ENCODE measurements around the gene EZR. TPM values are rescaled to one million over a fixed set of nuclear protein-coding genes. Genes with fewer than 3 reads are reported as not detected.

The EZR gene
- total and polyA plus RNA-seq, 2 of the 13 experiments (the other 11 are each of a cell fraction or from before 2014, with no cell fraction given) = 34.7 to 60.3 TPM

GRCh38 chr6:158815379-158815724, 3.8 kb downstream of the EZR start (continued):
- TF ChIP-seq ZNF281 (CRISPR knock-in tag; IDR thresholded peaks at IDR 0.05; ENCODE audit: borderline replicate concordance) (peak; percentile 58; the same call in 1 of the 2 replicates), ZNF251 (CRISPR knock-in tag; IDR thresholded peaks at IDR 0.05) (no peak), DRAP1 (CRISPR knock-in tag; IDR thresholded peaks at IDR 0.05) (peak; percentile 31; the same call in 1 of the 2 replicates), ZBTB1 (CRISPR knock-in tag; IDR thresholded peaks at IDR 0.05; ENCODE audit: borderline replicate concordance) (no peak), ZSCAN5A (CRISPR knock-in tag; IDR thresholded peaks at IDR 0.05; ENCODE audit: borderline replicate concordance) (no peak), SKI (IDR thresholded peaks at IDR 0.05; ENCODE audit: partially characterized antibody) (peak; percentile 11), KDM2A (CRISPR knock-in tag; IDR thresholded peaks at IDR 0.05; ENCODE audit: borderline replicate concordance, low read depth) (0 out of 2 replicates have a peak, but pooled peaks have one; percentile 21), NCOA2 (CRISPR knock-in tag; IDR thresholded peaks at IDR 0.05) (peak; percentile 84), PRDM10 (CRISPR knock-in tag; IDR thresholded peaks at IDR 0.05; ENCODE audit: low read depth) (peak; percentile 40; the same call in 1 of the 2 replicates), HBP1 (CRISPR knock-in tag; IDR thresholded peaks at IDR 0.05; ENCODE audit: low read depth) (no peak), MEIS2 (CRISPR knock-in tag; IDR thresholded peaks at IDR 0.05) (peak; percentile 62; the same call in 1 of the 2 replicates), SMARCC2 (IDR thresholded peaks at IDR 0.05) (no peak), MIER3 (CRISPR knock-in tag; IDR thresholded peaks at IDR 0.05; ENCODE audit: borderline replicate concordance) (no peak), ZNF256 (CRISPR knock-in tag; conservative IDR thresholded peaks at IDR 0.05) (0 out of 2 replicates have a peak, but pooled peaks have one; percentile 74), DR1 (CRISPR knock-in tag; IDR thresholded peaks at IDR 0.05) (no peak), HMG20B (CRISPR knock-in tag; conservative IDR thresholded peaks at IDR 0.05) (peak; percentile 63), ADNP (CRISPR knock-in tag; IDR thresholded peaks at IDR 0.05) (no peak), POGZ (CRISPR knock-in tag; IDR thresholded peaks at IDR 0.05) (0 out of 2 replicates have a peak, but pooled peaks have one; percentile 33), ZBTB33 (CRISPR knock-in tag; IDR thresholded peaks at IDR 0.05) (0 out of 2 replicates have a peak, but pooled peaks have one; percentile 32)
